ENCODE results near the gene NOC4L.

The NOC4L gene

GRCh38 chr12:132158677-132159554 is 14.7 kb downstream of the NOC4L start:
- no peak for DNase-seq

- peak; percentile 63 for DNase-seq
Observed at GRCh38 chr12:132159555-132160003, 15.3 kb downstream of the NOC4L start.

GRCh38 chr12:132160016-132160415 is 15.8 kb downstream of the NOC4L start:
- DNase-seq: no peak

GRCh38 chr12:132160601-132161035 is 16.4 kb downstream of the NOC4L start:
- DNase-seq: no peak

GRCh38 chr12:132161036-132161781 is 17.0 kb downstream of the NOC4L start:
- no peak for DNase-seq

GRCh38 chr12:132161796-132162507 is 17.7 kb downstream of the NOC4L start:
- no peak for DNase-seq

GRCh38 chr12:132162508-132163031 is 18.3 kb downstream of the NOC4L start:
- no peak for DNase-seq

- no peak for DNase-seq
Observed at GRCh38 chr12:132163041-132163910, 19.0 kb downstream of the NOC4L start.

GRCh38 chr12:132163911-132164288 is 19.6 kb downstream of the NOC4L start:
- DNase-seq: peak; percentile 2

- DNase-seq: peak; percentile 2
Observed at GRCh38 chr12:132164426-132164825, 20.2 kb downstream of the NOC4L start.

- DNase-seq: no peak
Observed at GRCh38 chr12:132165584-132165983, 21.3 kb downstream of the NOC4L start.

GRCh38 chr12:132166093-132166492 is 21.8 kb downstream of the NOC4L start:
- DNase-seq: no peak

GRCh38 chr12:132166801-132167591 is 22.7 kb downstream of the NOC4L start:
- DNase-seq: no peak

- no peak for DNase-seq
Observed at GRCh38 chr12:132167611-132168310, 23.5 kb downstream of the NOC4L start.

- no peak for DNase-seq
Observed at GRCh38 chr12:132168311-132169031, 24.2 kb downstream of the NOC4L start.

GRCh38 chr12:132169376-132169775 is 25.1 kb downstream of the NOC4L start:
- DNase-seq: no peak

GRCh38 chr12:132170094-132170636 is 25.9 kb downstream of the NOC4L start:
- no peak for DNase-seq

- no peak for DNase-seq
Observed at GRCh38 chr12:132170637-132171292, 26.5 kb downstream of the NOC4L start.
